HEK293 (cell line): ENCODE data around the gene AQP5.

ENCODE experiments used
- CTCF ChIA-PET: fragments of 350-600 bp; formaldehyde crosslinking; extraction: SDS; loops from one replicate; lab custom pipeline; 2021; ENCODE audit warnings: antibody characterized with exemption; lab: Yijun Ruan, JAX
- POLR2A ChIA-PET: fragments of 300-600 bp; formaldehyde crosslinking; extraction: SDS; loops from one replicate; lab custom pipeline; 2020; ENCODE audit warnings: antibody characterized with exemption, inconsistent platforms; lab: Yijun Ruan, JAX
- H3K27ac ChIP-seq: fragments of 200-500 bp; sonication (Bioruptor generic); 2 replicates; pipeline ENCODE4 v1.5.1; 2014; ENCODE audit warnings: low read depth, low read length, control low read depth, inconsistent platforms; ENCODE audit errors: extremely low read depth
- H3K36me3 ChIP-seq, 2 experiments: fragments of 200-500 bp in 1 of 2; sonication (Bioruptor generic) in 1 of 2; 1 replicate in 1 of 2; 2 replicates in 1 of 2; pipeline ENCODE4 v1.5.1; 2014 to 2017; ENCODE audit warnings: inconsistent platforms in 2 of 2, low read length in 2 of 2; ENCODE audit not compliant: control insufficient read depth in 2 of 2, insufficient read depth in 1 of 2
- H3K4me1 ChIP-seq: fragments of 200-500 bp; sonication (Bioruptor generic); 2 replicates; pipeline ENCODE4 v1.5.1; 2014; ENCODE audit warnings: mild to moderate bottlenecking, low read length, inconsistent platforms; ENCODE audit not compliant: control insufficient read depth, insufficient read depth
- H3K4me3 ChIP-seq: 2 replicates; pipeline ENCODE4 v1.5.1; 2011; ENCODE audit warnings: low read depth, mild to moderate bottlenecking, control low read depth, low read length, moderate library complexity
- H3K9me3 ChIP-seq: fragments of 200-500 bp; sonication (Bioruptor generic); 2 replicates; pipeline ENCODE4 v1.5.1; 2014; ENCODE audit warnings: low read depth, low read length, inconsistent platforms; ENCODE audit not compliant: control insufficient read depth, insufficient read depth
- GLI2 ChIP-seq: fragments of 450-650 bp; formaldehyde crosslinking; IDR thresholded peaks from 2 replicates; pipeline ENCODE4; 2017; ENCODE audit warnings: missing biosample characterization, missing genetic modification characterization, low read depth, borderline replicate concordance
- MZF1 ChIP-seq: fragments of 450-650 bp; formaldehyde crosslinking; IDR thresholded peaks from 2 replicates; pipeline ENCODE4 v1.5.1; 2017; ENCODE audit warnings: missing biosample characterization, missing genetic modification characterization, borderline replicate concordance
- ZBTB49 ChIP-seq: fragments of 450-650 bp; formaldehyde crosslinking; IDR thresholded peaks from 2 replicates; pipeline ENCODE4 v1.5.1; 2016; ENCODE audit warnings: missing biosample characterization, missing genetic modification characterization, low read depth
- ZNF10 ChIP-seq: fragments of 450-650 bp; formaldehyde crosslinking; IDR thresholded peaks from 2 replicates; pipeline ENCODE4 v1.5.1; 2017; ENCODE audit warnings: missing biosample characterization, missing genetic modification characterization
- ZNF266 ChIP-seq: fragments of 450-650 bp; formaldehyde crosslinking; IDR thresholded peaks from 2 replicates; pipeline ENCODE4 v1.5.1; 2016; ENCODE audit warnings: missing biosample characterization, missing genetic modification characterization, low read depth
- ZNF280C ChIP-seq: fragments of 450-650 bp; formaldehyde crosslinking; IDR thresholded peaks from 2 replicates; pipeline ENCODE4 v1.5.1; 2016; ENCODE audit warnings: missing biosample characterization, missing genetic modification characterization
- ZNF311 ChIP-seq: fragments of 450-650 bp; formaldehyde crosslinking; IDR thresholded peaks from 2 replicates; pipeline ENCODE4 v1.5.1; 2017; ENCODE audit warnings: missing biosample characterization, missing genetic modification characterization, borderline replicate concordance
- ZNF335 ChIP-seq: fragments of 450-650 bp; formaldehyde crosslinking; conservative IDR thresholded peaks from 2 replicates; pipeline ENCODE4 v1.5.1; 2016; ENCODE audit warnings: missing biosample characterization, missing genetic modification characterization
- ZNF426 ChIP-seq: fragments of 450-650 bp; formaldehyde crosslinking; IDR thresholded peaks from 2 replicates; pipeline ENCODE4 v1.5.1; 2017; ENCODE audit warnings: missing biosample characterization, missing genetic modification characterization, mild to moderate bottlenecking, inconsistent platforms, moderate library complexity
- ZNF48 ChIP-seq: fragments of 450-650 bp; formaldehyde crosslinking; IDR thresholded peaks from 2 replicates; pipeline ENCODE4 v1.5.1; 2016; ENCODE audit warnings: missing biosample characterization, missing genetic modification characterization
- ZNF530 ChIP-seq: fragments of 450-650 bp; formaldehyde crosslinking; IDR thresholded peaks from 2 replicates; pipeline ENCODE4 v1.5.1; 2016; ENCODE audit warnings: low read depth, missing biosample characterization, missing genetic modification characterization
- ZNF548 ChIP-seq: fragments of 450-650 bp; formaldehyde crosslinking; IDR thresholded peaks from 2 replicates; pipeline ENCODE4 v1.5.1; 2016; ENCODE audit warnings: missing biosample characterization, missing genetic modification characterization
- ZNF549 ChIP-seq: fragments of 450-650 bp; IDR thresholded peaks from 2 replicates; pipeline ENCODE4 v1.5.1; 2018; ENCODE audit warnings: missing biosample characterization, missing genetic modification characterization, mild to moderate bottlenecking, inconsistent platforms, moderate library complexity
- ZNF677 ChIP-seq: fragments of 450-650 bp; IDR thresholded peaks from 2 replicates; pipeline ENCODE4 v1.5.0; 2018; ENCODE audit warnings: missing biosample characterization, mild to moderate bottlenecking, missing genetic modification characterization, moderate library complexity
- ZNF692 ChIP-seq: fragments of 450-650 bp; formaldehyde crosslinking; IDR thresholded peaks from 2 replicates; pipeline ENCODE4 v1.5.1; 2016; ENCODE audit warnings: missing biosample characterization, missing genetic modification characterization
- ZNF747 ChIP-seq: fragments of 450-650 bp; formaldehyde crosslinking; IDR thresholded peaks from 2 replicates; pipeline ENCODE4 v1.5.1; 2016; ENCODE audit warnings: missing biosample characterization, missing genetic modification characterization
- ZNF792 ChIP-seq: fragments of 450-650 bp; formaldehyde crosslinking; IDR thresholded peaks from 2 replicates; pipeline ENCODE4 v1.5.1; 2016; ENCODE audit warnings: missing biosample characterization, missing genetic modification characterization
- ZNF830 ChIP-seq: fragments of 450-650 bp; IDR thresholded peaks from 2 replicates; pipeline ENCODE4 v1.5.0; 2018; ENCODE audit warnings: missing biosample characterization, missing genetic modification characterization, low read depth, mild to moderate bottlenecking, moderate library complexity
- ZNF837 ChIP-seq: fragments of 450-650 bp; formaldehyde crosslinking; IDR thresholded peaks from 2 replicates; pipeline ENCODE4 v1.5.1; 2016; ENCODE audit warnings: missing biosample characterization, missing genetic modification characterization

Gene AQP5

GRCh38 chr12:49941556-49942511 lies 19.8 kb upstream of the AQP5 start:
- no peaks in the 10 kb centered on the region for H3K9me3 ChIP-seq
- TF ChIP-seq ZNF548 (no peak), ZNF747 (tag by site-specific recombination) (no peak), ZNF837 (tag by site-specific recombination) (no peak), ZNF549 (tag by site-specific recombination) (no peak), ZNF311 (tag by site-specific recombination) (no peak), ZNF335 (tag by site-specific recombination) (no peak), ZNF830 (no peak), ZNF530 (tag by site-specific recombination) (no peak), ZNF48 (tag by site-specific recombination) (no peak), MZF1 (tag by site-specific recombination) (no peak), ZNF792 (tag by site-specific recombination) (no peak), ZNF266 (tag by site-specific recombination) (no peak), ZNF677 (tag by site-specific recombination) (no peak), ZBTB49 (no peak), ZNF280C (tag by site-specific recombination) (no peak), ZNF10 (tag by site-specific recombination) (no peak), GLI2 (tag by site-specific recombination) (no peak), ZNF426 (tag by site-specific recombination) (no peak), ZNF692 (tag by site-specific recombination) (no peak)
- H3K4me3 ChIP-seq, result no peak overlapping the region
- CTCF ChIA-PET, result interaction anchor here (0.9 to 2.3 kb wide), 5 partner anchors 24 to 129 kb away, joined by 3 to 7 read pairs (median 5); no protein-coding TSS in a partner anchor
- POLR2A ChIA-PET, result interaction anchor here (0.5 kb wide), 1 partner anchor 149 kb away, joined by 4 read pairs; no protein-coding TSS in a partner anchor
- no peaks in the 10 kb centered on the region for H3K36me3 ChIP-seq
- no peaks in the 10 kb centered on the region for H3K4me1 ChIP-seq
- H3K27ac ChIP-seq, result no peak overlapping the region
